Stimulated activated CD4-positive, alpha-beta T cell treated with anti-CD3 and anti-CD28 coated beads, Interleukin-1b, Interleukin-23, amount 100 ng/mL, for 1 hour (primary cell): ENCODE data around the gene VPS45.
"Not testable (repeated sequence)": the region's sequence is repeated elsewhere in the genome, so short reads cannot be mapped to it uniquely, and the experiment has no call there.

Experiments used
- DNase-seq, 2 donors: peaks; one replicate each; pipeline ENCODE4 v3.0.0-alpha.2; 2020; ENCODE audit warnings: low read depth in 2 of 2

The VPS45 gene

DNA sequence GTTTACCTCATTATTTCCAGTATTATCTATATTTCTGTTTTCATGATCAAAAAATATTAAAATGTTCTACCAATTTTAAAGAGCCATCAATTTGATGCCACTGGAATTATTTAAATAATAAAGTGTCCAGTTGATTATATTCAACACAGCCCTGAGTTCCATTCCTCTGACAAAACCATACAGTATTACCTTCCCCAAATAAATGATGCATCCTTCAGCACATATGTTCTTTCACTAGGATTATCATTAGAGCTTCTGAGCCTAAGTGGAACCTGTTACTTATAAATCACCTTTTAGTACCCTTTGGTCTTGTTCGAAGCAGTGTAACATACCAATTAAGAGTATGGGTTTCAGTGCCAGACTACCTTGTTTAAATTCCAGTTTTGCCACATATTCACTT is 64.8 kb downstream of the VPS45 start:
- no peak for DNase-seq

DNA sequence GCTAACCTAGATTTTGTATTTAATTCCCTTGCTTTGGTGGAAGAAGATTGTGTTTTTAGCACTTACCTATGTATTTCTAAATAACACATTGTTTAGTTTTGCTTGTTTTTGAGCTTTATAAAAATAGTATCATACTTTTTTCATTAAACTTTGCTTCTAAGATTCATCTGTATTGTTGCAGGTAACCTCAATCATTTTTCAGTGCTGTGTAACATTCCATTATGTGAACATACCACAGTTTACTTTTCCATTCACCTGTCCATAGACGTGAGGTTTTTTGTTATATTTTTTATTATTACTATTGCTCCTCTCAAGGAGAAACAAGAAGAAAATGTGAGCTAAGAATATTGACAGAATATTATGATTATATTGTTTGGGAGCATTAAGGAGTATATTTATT is 67.0 kb downstream of the VPS45 start:
- DNase-seq = no peak

- not testable (repeated sequence) for DNase-seq
Observed at GRCh38 chr1:150135400-150135799, 67.8 kb downstream of the VPS45 start.

GRCh38 chr1:150138044-150138443 is 70.5 kb downstream of the VPS45 start:
- no peak for DNase-seq

DNA sequence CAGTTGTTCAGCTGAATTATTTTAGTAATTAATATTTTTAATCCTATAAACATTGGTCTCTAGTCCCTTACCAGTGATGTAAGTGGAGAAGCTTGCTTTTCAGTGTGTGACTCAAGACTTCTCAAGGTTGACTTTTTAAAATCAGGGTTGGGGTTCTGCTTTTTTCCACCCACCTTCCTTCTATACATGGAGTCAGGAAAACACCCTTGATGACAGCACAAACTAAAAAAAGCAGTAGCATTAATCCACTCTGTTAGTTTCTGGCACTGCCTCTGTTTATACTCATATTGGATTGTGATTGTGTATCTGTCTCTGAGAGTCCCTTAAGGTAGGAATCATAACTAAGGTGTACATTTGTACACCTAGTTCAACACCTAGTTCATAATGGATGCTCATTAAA is 73.9 kb downstream of the VPS45 start:
- DNase-seq = no peak

DNA sequence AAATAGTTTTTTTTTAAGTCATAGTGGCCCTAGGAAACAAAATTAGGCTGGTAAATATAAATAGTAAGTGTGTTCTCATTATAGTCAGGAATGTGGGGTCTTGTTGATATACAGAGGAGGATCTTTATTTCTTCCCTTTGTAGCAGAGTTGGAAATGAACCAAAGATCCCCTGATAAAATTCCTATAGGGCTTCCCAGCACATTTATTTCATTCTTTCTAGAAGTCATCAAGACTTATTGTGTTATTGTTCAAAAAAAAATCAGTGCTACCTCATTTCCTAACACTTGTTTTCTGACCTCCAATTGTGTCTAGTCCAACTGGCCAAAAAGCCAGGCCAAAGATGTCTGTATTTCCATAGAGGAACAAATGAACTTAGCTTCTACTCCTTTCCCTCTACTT is 74.5 kb downstream of the VPS45 start:
- DNase-seq = no peak

DNA sequence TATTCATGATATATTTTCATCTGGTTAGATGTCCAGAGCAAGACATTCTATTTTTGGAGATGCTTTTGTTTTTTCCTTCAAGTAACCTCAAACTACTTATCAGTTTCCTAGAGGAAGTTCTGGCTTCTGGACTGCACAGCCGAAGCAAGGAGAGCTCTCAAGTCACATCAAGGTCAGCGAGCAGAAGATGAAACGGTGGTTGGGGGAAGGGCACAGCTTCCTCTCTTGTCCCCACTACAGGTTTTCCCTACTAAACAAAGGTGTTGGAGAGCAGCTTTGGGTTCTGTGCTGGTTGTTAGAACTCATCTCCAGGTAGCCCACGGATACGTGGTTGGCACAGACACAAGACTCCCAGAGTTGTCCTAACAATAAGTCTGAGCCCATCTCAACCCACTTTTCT is 77.0 kb downstream of the VPS45 start:
- no peak for DNase-seq

DNA sequence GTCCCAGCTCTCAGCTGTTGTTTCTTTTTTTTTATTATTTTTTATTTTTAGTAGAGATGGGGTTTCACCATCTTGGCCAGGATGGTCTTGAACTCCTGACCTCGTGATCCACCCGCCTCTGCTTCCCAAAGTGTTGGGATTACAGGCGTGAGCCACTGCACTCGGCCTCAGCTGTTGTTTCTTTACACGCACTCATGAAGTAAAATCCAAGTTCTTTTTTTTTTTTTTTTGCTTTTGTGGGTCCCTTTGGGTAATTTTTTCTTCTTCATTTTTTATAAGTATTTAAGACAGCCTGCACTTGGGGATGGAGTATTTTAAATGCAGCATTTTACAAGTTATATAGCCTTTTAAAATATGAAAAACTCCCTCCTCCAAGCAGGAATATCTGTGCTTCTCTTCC is 78.4 kb downstream of the VPS45 start:
- DNase-seq = not testable (repeated sequence)

- no peak for DNase-seq
Observed at GRCh38 chr1:150146849-150147542, 79.4 kb downstream of the VPS45 start.

DNA sequence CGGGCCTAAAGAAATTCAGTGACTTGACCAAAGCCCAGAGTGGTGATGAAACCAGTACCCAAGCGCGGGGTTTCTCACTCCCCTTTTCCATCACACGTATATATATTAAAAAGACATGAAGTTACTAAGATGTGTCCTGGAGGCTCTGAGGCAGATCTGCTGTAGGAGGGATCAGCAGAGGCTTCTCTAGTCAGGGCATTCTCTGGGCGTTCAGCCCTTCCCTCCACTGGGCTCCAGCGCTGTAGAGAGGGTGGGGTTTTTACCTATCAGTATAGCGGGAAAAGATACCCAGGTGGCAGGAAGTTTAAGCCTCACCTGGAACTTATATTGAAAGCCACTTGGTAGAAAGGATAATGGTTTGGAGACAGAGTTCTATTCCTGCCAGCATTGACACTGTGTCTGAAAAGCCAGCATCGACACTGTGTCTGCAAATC is 81.3 kb downstream of the VPS45 start:
- no peak for DNase-seq

- peak; percentile 70 to 72 for DNase-seq
Observed at GRCh38 chr1:150149271-150150132, 81.9 kb downstream of the VPS45 start, which contains the start of gene PLEKHO1. PLEKHO1 (plus strand) TSS chr1:150149916; CDS start chr1:150150258, 342 bp downstream.

GRCh38 chr1:150150133-150151021 is 82.8 kb downstream of the VPS45 start:
- no peak for DNase-seq

GRCh38 chr1:150151291-150152181 is 84.0 kb downstream of the VPS45 start:
- peak in 1 of 2 donors; percentile 61 for DNase-seq

- DNase-seq = no peak
Observed at GRCh38 chr1:150152182-150152536, 84.6 kb downstream of the VPS45 start.

GRCh38 chr1:150152772-150153456 is 85.3 kb downstream of the VPS45 start:
- no peak for DNase-seq

- no peak for DNase-seq
Observed at GRCh38 chr1:150154143-150154542, 86.6 kb downstream of the VPS45 start.

DNA sequence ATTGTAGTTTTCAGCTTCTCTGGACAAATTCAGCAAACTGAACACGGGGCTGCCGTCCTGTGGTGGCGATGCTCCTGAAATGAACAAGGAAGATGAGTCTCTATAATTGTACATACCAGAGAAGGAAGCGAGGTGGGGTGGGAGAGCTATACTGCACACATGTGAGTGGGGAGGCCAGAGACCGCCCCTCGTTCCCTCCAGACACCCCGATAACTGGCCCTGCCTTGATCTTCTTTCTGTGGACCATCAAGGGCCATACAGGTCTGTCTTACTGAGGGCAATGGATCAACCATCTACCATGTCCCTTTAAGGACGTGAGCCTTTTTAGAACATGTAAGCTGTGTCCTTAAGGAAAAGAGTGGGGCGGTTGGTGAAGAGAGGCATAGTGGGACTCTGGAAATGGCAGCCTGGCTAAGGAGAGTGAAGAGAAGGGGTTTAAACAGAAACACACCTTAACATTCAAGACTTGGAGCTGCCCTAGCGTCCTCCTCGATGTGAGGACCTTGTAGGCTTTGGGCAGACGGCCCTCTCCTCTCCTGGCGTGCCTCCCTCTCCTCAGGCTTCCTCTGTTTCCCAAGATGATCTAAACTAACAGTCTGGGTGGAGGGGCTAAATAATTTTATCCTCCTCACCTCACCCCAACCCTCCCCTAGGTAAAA is 88.0 kb downstream of the VPS45 start:
- no peak for DNase-seq

GRCh38 chr1:150156868-150157603 is 89.5 kb downstream of the VPS45 start:
- DNase-seq = no peak

- no peak for DNase-seq
Observed at GRCh38 chr1:150159550-150159949, 92.0 kb downstream of the VPS45 start.
